ENCODE data around the gene IPO5. TPM values are rescaled to one million over a fixed set of nuclear protein-coding genes. Genes with fewer than 3 reads are reported as not detected.

IPO5 gene
- total RNA-seq, 4 donors from 2014 or later: 104 to 212 (median 147) TPM

DNA sequence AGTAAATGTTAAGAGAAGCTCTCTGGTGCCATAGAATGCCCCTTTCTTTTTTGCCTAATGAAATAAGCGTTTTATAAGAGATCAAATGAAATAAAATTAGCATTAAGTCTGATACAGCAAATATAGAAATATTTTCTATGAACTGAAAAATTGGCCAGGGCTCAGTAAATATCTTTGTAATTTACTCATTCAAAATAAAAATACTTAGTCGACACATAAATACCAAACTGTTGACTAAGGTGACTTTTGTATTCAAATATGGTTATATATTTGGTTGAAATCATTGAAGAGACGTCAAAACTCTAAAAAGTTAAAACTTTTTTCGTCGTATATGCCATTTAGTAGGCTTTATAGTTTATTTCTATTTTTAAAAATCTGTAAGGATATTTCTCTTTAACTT is 25.6 kb downstream of the IPO5 start:
- no peaks in the 10 kb centered on the region for H3K9me3 ChIP-seq
- no peak for DNase-seq
- H3K27me3 ChIP-seq: no peaks in the 10 kb centered on the region
- H3K36me3 ChIP-seq: no peaks in the 10 kb centered on the region
- TF ChIP-seq POLR2A (IDR thresholded peaks at IDR 0.05) (no peak), CTCF (IDR thresholded peaks at IDR 0.05) (no peak)
- intact Hi-C loops (cut with DNase I; ENCODE audit: low total_unique reads): no loop called here
- H3K27ac ChIP-seq: peak overlapping the region in 1 of 2 donors; percentile 14
- no peaks in the 10 kb centered on the region for H3K4me1 ChIP-seq
- H3K4me3 ChIP-seq: no peak overlapping the region

- H3K4me3 ChIP-seq: no peak overlapping the region
- H3K36me3 ChIP-seq: no peaks in the 10 kb centered on the region
- TF ChIP-seq POLR2A (IDR thresholded peaks at IDR 0.05) (no peak), CTCF (IDR thresholded peaks at IDR 0.05) (no peak)
- H3K4me1 ChIP-seq: no peaks in the 10 kb centered on the region
- no peaks in the 10 kb centered on the region for H3K27me3 ChIP-seq
- H3K9me3 ChIP-seq: no peaks in the 10 kb centered on the region
- H3K27ac ChIP-seq: no peak overlapping the region
- intact Hi-C loops (cut with DNase I; ENCODE audit: low total_unique reads): no loop called here
- no peak for DNase-seq
These were observed 26.1 kb downstream of the IPO5 start for GRCh38 chr13:97979556-97979955.

DNA sequence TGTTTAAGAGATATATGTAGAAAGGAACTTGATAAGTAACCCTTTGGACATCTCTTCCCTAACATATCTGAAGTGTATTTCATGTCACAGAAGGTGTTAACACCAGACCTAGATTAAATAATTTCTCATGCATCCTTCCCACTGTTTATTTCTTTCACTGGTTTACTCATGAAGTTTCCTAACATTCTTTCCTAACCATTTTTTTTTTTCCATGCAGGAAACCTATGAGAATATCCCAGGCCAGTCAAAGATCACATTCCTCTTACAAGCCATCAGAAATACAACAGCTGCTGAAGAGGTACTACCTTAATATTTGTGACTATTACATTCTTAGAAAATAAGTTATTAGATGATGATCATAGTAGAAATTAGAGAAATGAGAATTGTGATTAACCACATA is 28.8 kb downstream of the IPO5 start:
- no peak for DNase-seq
- Histone ChIP-seq H3K4me1 (no peaks in the 10 kb centered on the region), H3K27ac (no peak overlapping the region), H3K9me3 (no peaks in the 10 kb centered on the region), H3K36me3 (no peaks in the 10 kb centered on the region), H3K4me3 (no peak overlapping the region), H3K27me3 (no peaks in the 10 kb centered on the region)
- intact Hi-C loops (cut with DNase I; ENCODE audit: low total_unique reads): no loop called here
- no peak for TF ChIP-seq POLR2A (IDR thresholded peaks at IDR 0.05)
- TF ChIP-seq CTCF (IDR thresholded peaks at IDR 0.05): no peak

DNA sequence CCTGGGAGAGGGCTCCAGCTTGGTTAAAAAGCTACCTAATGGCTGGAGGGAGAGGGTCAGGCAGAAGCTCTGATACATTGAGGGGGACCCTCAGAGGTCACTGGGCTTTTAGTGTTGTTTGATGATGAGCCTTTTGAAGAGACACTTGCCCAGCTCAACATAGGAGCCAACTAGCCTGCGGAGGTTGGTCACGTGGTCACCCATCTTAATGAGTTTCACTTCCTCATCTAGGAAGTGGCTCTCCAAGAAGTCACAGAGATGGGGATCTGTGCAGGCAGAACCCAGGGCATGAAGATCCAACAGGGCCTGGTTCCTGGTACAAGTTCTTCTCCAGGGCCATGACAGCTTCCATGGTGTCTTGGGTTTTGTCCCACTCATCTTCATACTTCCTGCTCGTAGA is 33.4 kb downstream of the IPO5 start:
- TF ChIP-seq CTCF (IDR thresholded peaks at IDR 0.05) (no peak), POLR2A (IDR thresholded peaks at IDR 0.05) (no peak)
- Histone ChIP-seq H3K36me3 (no peaks in the 10 kb centered on the region), H3K4me3 (no peak overlapping the region), H3K27ac (no peak overlapping the region), H3K9me3 (no peaks in the 10 kb centered on the region), H3K27me3 (no peaks in the 10 kb centered on the region), H3K4me1 (no peaks in the 10 kb centered on the region)
- DNase-seq: no peak
- intact Hi-C loops (cut with DNase I; ENCODE audit: low total_unique reads): no loop called here

DNA sequence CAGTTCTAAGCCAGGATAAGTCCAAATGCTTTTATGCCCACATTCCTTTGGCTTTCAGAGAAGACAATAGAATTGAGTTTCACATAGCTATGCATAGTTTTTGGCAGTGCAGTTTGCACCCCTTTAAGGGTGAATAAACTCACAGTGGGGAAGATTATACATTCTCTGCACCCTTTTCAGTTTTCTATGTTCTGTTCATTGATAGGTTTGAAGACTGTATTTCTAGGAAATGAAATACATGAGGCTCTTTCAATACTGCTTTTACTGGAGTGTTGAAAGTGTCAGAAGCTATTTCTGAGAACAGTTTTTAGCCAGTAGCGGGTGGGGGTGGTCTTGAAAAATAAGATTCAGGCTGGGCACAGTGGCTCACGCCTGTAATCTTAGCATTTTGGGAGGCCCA is 46.2 kb downstream of the IPO5 start:
- TF ChIP-seq POLR2A (IDR thresholded peaks at IDR 0.05) (no peak), CTCF (IDR thresholded peaks at IDR 0.05) (no peak)
- Histone ChIP-seq H3K4me3 (no peak overlapping the region), H3K27ac (no peak overlapping the region), H3K4me1 (no peaks in the 10 kb centered on the region), H3K9me3 (no peaks in the 10 kb centered on the region), H3K36me3 (no peaks in the 10 kb centered on the region), H3K27me3 (no peaks in the 10 kb centered on the region)
- no peak for DNase-seq
- intact Hi-C loops (cut with DNase I; ENCODE audit: low total_unique reads): no loop called here
